ENCODE data around the gene RFX3. TPM values are rescaled to one million over a fixed set of nuclear protein-coding genes. Genes with fewer than 3 reads are reported as not detected.

The RFX3 gene
- total RNA-seq, 2 donors from 2014 or later, result 4.6 to 6.5 TPM

DNA sequence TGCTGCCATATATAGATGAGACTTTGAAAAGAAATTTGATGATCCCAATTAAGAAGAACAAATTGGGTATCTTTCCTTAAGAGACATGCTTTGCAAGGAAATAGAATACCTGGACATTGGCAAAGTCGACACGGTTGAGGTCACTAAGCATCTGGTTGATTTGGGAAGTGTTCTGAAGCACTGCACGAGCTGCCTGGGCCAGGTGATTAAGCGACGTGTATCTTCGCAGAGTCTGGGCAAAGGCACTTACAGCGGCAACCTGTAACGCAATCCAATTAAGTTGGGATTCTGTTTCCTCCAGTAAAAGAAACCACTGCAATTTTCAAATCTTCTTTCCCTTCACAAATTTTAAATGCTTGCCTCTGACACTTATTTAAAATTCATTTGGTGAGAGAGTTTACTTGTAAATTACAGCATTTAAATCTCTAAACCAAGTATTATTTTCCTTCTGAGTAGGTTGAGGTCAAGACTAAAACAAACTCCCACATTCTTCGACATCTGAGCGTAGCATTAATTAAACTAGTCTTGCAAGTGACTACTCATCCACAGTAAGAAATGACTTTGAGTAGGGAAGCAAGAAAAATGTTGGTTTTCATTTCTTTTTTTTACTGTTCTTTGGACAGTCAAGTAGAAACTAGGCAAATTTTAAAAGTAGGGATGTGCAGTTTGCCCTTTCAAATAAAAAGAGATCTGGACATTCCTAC, 262.8 kb downstream of the RFX3 start:
- 92 to 93% methylated on average over 10 of the region's 10 CpGs for WGBS, 2 donors
- TF ChIP-seq, protein P1, sequence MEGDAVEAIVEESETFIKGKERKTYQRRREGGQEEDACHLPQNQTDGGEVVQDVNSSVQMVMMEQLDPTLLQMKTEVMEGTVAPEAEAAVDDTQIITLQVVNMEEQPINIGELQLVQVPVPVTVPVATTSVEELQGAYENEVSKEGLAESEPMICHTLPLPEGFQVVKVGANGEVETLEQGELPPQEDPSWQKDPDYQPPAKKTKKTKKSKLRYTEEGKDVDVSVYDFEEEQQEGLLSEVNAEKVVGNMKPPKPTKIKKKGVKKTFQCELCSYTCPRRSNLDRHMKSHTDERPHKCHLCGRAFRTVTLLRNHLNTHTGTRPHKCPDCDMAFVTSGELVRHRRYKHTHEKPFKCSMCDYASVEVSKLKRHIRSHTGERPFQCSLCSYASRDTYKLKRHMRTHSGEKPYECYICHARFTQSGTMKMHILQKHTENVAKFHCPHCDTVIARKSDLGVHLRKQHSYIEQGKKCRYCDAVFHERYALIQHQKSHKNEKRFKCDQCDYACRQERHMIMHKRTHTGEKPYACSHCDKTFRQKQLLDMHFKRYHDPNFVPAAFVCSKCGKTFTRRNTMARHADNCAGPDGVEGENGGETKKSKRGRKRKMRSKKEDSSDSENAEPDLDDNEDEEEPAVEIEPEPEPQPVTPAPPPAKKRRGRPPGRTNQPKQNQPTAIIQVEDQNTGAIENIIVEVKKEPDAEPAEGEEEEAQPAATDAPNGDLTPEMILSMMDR (IDR thresholded peaks at IDR 0.05), result no peak
- no peak for TF ChIP-seq POLR2A (IDR thresholded peaks at IDR 0.05)
- H3K36me3 ChIP-seq (replicated peaks in 1 of 2; ENCODE audit: insufficient read depth in 1 of 2, low read depth in 2 of 2), result no peaks in the 10 kb centered on the region
- intact Hi-C loops (cut with DNase I), result no loop called here
- H3K4me1 ChIP-seq, result no peaks in the 10 kb centered on the region
- DNase-seq (no peak), ATAC-seq (no peak)
- H3K27ac ChIP-seq, result no peak overlapping the region
- no peaks in the 10 kb centered on the region for H3K27me3 ChIP-seq
- H3K9me3 ChIP-seq, result no peaks in the 10 kb centered on the region
- H3K4me3 ChIP-seq, result no peak overlapping the region

GRCh38 chr9:3261484-3261883, 264.3 kb downstream of the RFX3 start:
- intact Hi-C loops (cut with DNase I), result no loop called here
- no peaks in the 10 kb centered on the region for H3K9me3 ChIP-seq
- H3K4me1 ChIP-seq, result no peaks in the 10 kb centered on the region
- ATAC-seq (no peak), DNase-seq (no peak)
- no peak for TF ChIP-seq POLR2A (IDR thresholded peaks at IDR 0.05)
- TF ChIP-seq, protein P1 (IDR thresholded peaks at IDR 0.05), result no peak
- no peak overlapping the region for H3K27ac ChIP-seq
- 91 to 94% methylated on average over 5 of the region's 5 CpGs for WGBS, 2 donors
- H3K4me3 ChIP-seq, result no peak overlapping the region
- no peaks in the 10 kb centered on the region for H3K27me3 ChIP-seq
- H3K36me3 ChIP-seq (replicated peaks in 1 of 2; ENCODE audit: insufficient read depth in 1 of 2, low read depth in 2 of 2), result no peaks in the 10 kb centered on the region

DNA sequence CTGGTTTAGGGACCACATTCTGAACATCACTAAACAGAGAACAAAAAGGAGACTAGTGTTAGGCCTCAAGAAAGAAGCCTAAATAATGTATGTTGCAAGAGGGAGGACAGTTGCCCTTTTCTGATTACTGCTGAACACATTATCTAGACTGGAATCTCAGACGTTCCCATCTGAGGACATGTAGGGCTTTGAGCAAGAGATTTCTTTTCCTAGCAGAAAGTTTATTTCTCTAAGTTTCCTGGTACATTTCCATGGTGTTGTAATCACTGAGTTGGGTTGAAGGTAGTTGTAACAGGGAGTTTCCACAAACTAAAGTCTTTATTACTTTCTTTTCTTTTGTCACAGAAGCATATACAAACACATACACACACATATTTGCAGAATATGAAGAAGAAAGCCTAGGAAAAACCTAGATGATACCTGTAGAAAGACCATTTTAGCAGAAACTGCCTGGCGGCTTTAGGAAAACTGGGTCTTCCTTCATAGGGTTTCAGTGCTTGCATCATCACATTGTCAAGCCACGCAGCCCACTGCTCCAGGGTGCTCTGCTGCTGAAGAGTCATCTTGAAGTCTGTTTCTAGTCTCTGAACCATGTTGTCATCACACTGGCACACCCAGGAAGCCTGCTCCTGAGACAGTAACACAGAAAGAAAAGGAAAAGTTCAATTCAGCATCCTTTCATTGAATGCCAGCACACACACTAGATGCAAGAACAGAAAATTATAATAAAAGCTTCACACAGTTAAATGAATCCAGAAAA, 269.1 kb downstream of the RFX3 start:
- 88 to 90% methylated on average over 3 of the region's 3 CpGs for WGBS, 2 donors
- DNase-seq, result no peak
- no peak for ATAC-seq
- no peaks in the 10 kb centered on the region for H3K36me3 ChIP-seq (replicated peaks in 1 of 2; ENCODE audit: insufficient read depth in 1 of 2, low read depth in 2 of 2)
- H3K4me3 ChIP-seq, result no peak overlapping the region
- no peaks in the 10 kb centered on the region for H3K9me3 ChIP-seq
- intact Hi-C loops (cut with DNase I), result no loop called here
- H3K27ac ChIP-seq, result no peak overlapping the region
- no peak for TF ChIP-seq POLR2A (IDR thresholded peaks at IDR 0.05)
- TF ChIP-seq, protein P1 (IDR thresholded peaks at IDR 0.05), result no peak
- H3K27me3 ChIP-seq, result no peaks in the 10 kb centered on the region
- no peaks in the 10 kb centered on the region for H3K4me1 ChIP-seq

DNA sequence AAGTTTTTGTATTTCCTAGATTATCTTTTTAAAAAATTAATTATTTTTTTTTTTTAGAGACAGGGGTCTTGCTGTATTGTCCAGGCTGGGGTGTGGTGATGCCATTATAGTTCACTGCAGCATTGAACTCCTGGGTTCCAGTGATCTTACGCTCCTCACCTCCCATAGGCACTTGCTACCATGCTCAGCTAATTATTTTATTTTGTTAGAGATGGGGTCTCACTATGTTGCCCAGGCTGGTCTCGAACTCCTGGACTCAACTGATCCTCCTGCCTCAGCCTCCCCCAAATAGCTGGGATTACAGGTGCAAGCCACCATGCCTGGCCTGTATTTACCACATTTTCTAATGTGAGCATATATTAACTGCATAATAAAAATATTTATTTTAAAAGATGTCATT, 274.5 kb downstream of the RFX3 start:
- Histone ChIP-seq H3K27ac (no peak overlapping the region), H3K4me1 (no peaks in the 10 kb centered on the region), H3K4me3 (no peak overlapping the region), H3K9me3 (no peaks in the 10 kb centered on the region), H3K27me3 (no peaks in the 10 kb centered on the region), H3K36me3 (replicated peaks in 1 of 2; ENCODE audit: insufficient read depth in 1 of 2, low read depth in 2 of 2) (no peaks in the 10 kb centered on the region)
- intact Hi-C loops (cut with DNase I), result no loop called here
- ATAC-seq (no peak), DNase-seq (no peak)
- 98% methylated on average over 2 of the region's 2 CpGs for WGBS, 2 donors
- no peak for TF ChIP-seq POLR2A (IDR thresholded peaks at IDR 0.05)
- TF ChIP-seq, protein P1 (IDR thresholded peaks at IDR 0.05), result no peak

All from body of pancreas (tissue), 4 donors.